Natural killer cell (primary cell): ENCODE measurements around the gene CFAP70. TPM values are rescaled to one million over a fixed set of nuclear protein-coding genes. Genes with fewer than 3 reads are reported as not detected.

Source experiments
- ATAC-seq, 3 donors: fragments of 150-1000 bp in 2 of 3; fragments of 200-7000 bp in 1 of 3; cut with Tn5 transposase; 1 replicate in 1 of 3; 2 replicates in 2 of 3; pipeline ENCODE4 v1.10.0; 2021; ENCODE audit warnings: mild to moderate bottlenecking in 2 of 3, moderate library complexity in 2 of 3
- DNase-seq, 2 donors: peaks; one replicate each; pipeline versions ENCODE4 v3.0.0 to v3.0.0-alpha.2; 2013 to 2021; ENCODE audit warnings: mixed read lengths in 1 of 2
- H3K27ac ChIP-seq: one replicate; pipeline ENCODE4 v1.5.1; 2013; ENCODE audit warnings: mild to moderate bottlenecking, low read length
- H3K27me3 ChIP-seq: one replicate; pipeline ENCODE4 v1.6.1; 2013; ENCODE audit warnings: low read length; ENCODE audit not compliant: control insufficient read depth, insufficient read depth
- H3K36me3 ChIP-seq: one replicate; pipeline ENCODE4 v1.6.1; 2013; ENCODE audit warnings: low read length; ENCODE audit not compliant: control insufficient read depth, insufficient read depth
- H3K4me1 ChIP-seq: one replicate; pipeline ENCODE4 v1.6.1; 2013; ENCODE audit warnings: low read length; ENCODE audit not compliant: control insufficient read depth, insufficient read depth
- H3K4me3 ChIP-seq: one replicate; pipeline ENCODE4 v1.5.1; 2013; ENCODE audit warnings: low read length
- H3K9me3 ChIP-seq: one replicate; pipeline ENCODE4 v1.6.1; 2013; ENCODE audit warnings: low read length; ENCODE audit not compliant: control insufficient read depth, insufficient read depth
- H3K27ac Mint-ChIP-seq, 2 donors: one replicate each; pipeline ENCODE4 v1.8.0; 2022; ENCODE audit warnings: mild to moderate bottlenecking in 2 of 2, mixed read lengths in 2 of 2, moderate library complexity in 1 of 2
- H3K27me3 Mint-ChIP-seq, 2 donors: one replicate each; pipeline ENCODE4 v1.8.0; 2022; ENCODE audit warnings: low read depth in 2 of 2, mixed read lengths in 2 of 2
- H3K36me3 Mint-ChIP-seq: one replicate; pipeline ENCODE4 v1.8.0; 2022; ENCODE audit warnings: mixed read lengths
- H3K4me1 Mint-ChIP-seq, 2 donors: one replicate each; pipeline ENCODE4 v1.8.0; 2022; ENCODE audit warnings: mixed read lengths in 2 of 2
- H3K4me3 Mint-ChIP-seq: one replicate; pipeline ENCODE4 v1.8.0; 2022; ENCODE audit warnings: mild to moderate bottlenecking, moderate library complexity, mixed read lengths
- H3K9me3 Mint-ChIP-seq, 2 donors: one replicate each; pipeline ENCODE4 v1.8.0; 2022; ENCODE audit warnings: mixed read lengths in 2 of 2
- CTCF ChIP-seq: fragments of 200-600 bp; IDR thresholded peaks from one replicate; pipeline ENCODE4 v1.8.0; 2022; ENCODE audit warnings: antibody characterized with exemption
- WGBS: methylation state at CpG from one replicate; pipeline ENCODE4 v1.1.7; 2013; ENCODE audit warnings: missing lambda C conversion rate; ENCODE audit not compliant: insufficient coverage; 5-methylcytosine and 5-hydroxymethylcytosine counted together
- intact Hi-C: fragments of 100-400 bp; cut with micrococcal nuclease; formaldehyde crosslinking; loops from one replicate; pipeline ENCODE4 v1.14.2; 2022
- total RNA-seq, 4 donors: library from RNA; stranded (reverse); fragments of 120-200 nt in 1 of 4; gene quantifications; one replicate each; pipeline versions ENCODE4 v1.2.3 to v1.2.4, GENCODE V29; 2013 to 2022

The CFAP70 gene
- total RNA-seq, 3 donors from 2014 or later (not counting 1 experiment from before 2014, with no cell fraction given): 0.28 to 2.9 (median 0.95) TPM

- Histone ChIP-seq H3K27ac (no peak overlapping the region), H3K36me3 (peaks cover 21% of the 10 kb centered on the region), H3K27me3 (no peaks in the 10 kb centered on the region), H3K4me1 (no peaks in the 10 kb centered on the region), H3K9me3 (no peaks in the 10 kb centered on the region), H3K4me3 (no peak overlapping the region)
- H3K36me3 Mint-ChIP-seq: peaks cover 6% of the 10 kb centered on the region
- TF ChIP-seq CTCF: no peak
- ATAC-seq (no peak), DNase-seq (no peak)
- H3K4me1 Mint-ChIP-seq: no peaks in the 10 kb centered on the region
- WGBS: 95% methylated on average over 6 of the region's 8 CpGs
- no peaks in the 10 kb centered on the region for H3K27me3 Mint-ChIP-seq
- intact Hi-C loops: no loop called here
- H3K27ac Mint-ChIP-seq: no peak overlapping the region
- H3K9me3 Mint-ChIP-seq: no peaks in the 10 kb centered on the region
- no peak overlapping the region for H3K4me3 Mint-ChIP-seq
Measured at GRCh38 chr10:73232887-73233286, 125.8 kb downstream of the CFAP70 start.

GRCh38 chr10:73229567-73229966, 129.1 kb downstream of the CFAP70 start:
- ATAC-seq: no peak

DNA sequence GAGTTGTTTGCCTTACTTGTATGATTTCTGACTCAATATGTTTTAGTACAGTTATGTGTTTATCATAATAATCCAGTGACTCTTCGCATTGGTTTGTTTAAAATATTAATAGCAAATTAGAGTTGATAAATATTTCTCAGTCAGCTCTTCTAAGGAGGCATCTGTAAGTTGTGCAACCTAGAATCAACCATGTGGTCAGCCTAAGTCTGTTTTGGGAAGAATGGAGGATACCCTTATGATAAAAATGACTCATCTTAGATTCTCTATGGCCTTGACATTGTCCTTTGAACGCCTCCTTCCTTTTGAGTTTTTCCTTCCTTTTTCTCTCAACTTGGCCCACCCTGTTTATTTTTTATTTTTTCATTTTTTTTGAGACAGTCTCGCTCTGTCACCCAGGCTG, 130.4 kb downstream of the CFAP70 start:
- ATAC-seq: no peak
- Mint-ChIP-seq H3K9me3 (no peaks in the 10 kb centered on the region), H3K27me3 (no peaks in the 10 kb centered on the region), H3K36me3 (peaks cover 6% of the 10 kb centered on the region), H3K4me3 (no peak overlapping the region), H3K27ac (no peak overlapping the region), H3K4me1 (no peaks in the 10 kb centered on the region)
- H3K36me3 ChIP-seq: peaks cover 10% of the 10 kb centered on the region
- 98% methylated on average over 3 of the region's 3 CpGs for WGBS
- no peaks in the 10 kb centered on the region for H3K9me3 ChIP-seq
- no peaks in the 10 kb centered on the region for H3K27me3 ChIP-seq
- TF ChIP-seq CTCF: no peak
- H3K27ac ChIP-seq: no peak overlapping the region
- H3K4me3 ChIP-seq: no peak overlapping the region
- intact Hi-C loops: no loop called here
- no peaks in the 10 kb centered on the region for H3K4me1 ChIP-seq
- no peak for DNase-seq

More at GRCh38 chr10:73229567-73229966, 129.1 kb downstream of the CFAP70 start:
- Histone ChIP-seq H3K4me3 (no peak overlapping the region), H3K4me1 (no peaks in the 10 kb centered on the region), H3K27me3 (no peaks in the 10 kb centered on the region), H3K36me3 (peaks cover 12% of the 10 kb centered on the region), H3K27ac (no peak overlapping the region), H3K9me3 (no peaks in the 10 kb centered on the region)
- Mint-ChIP-seq H3K36me3 (peaks cover 6% of the 10 kb centered on the region), H3K27me3 (no peaks in the 10 kb centered on the region), H3K4me1 (no peaks in the 10 kb centered on the region), H3K4me3 (no peak overlapping the region), H3K27ac (no peak overlapping the region), H3K9me3 (no peaks in the 10 kb centered on the region)
- DNase-seq: no peak
- TF ChIP-seq CTCF: no peak
- 53% methylated on average over 6 of the region's 6 CpGs for WGBS
- intact Hi-C loops: no loop called here

DNA sequence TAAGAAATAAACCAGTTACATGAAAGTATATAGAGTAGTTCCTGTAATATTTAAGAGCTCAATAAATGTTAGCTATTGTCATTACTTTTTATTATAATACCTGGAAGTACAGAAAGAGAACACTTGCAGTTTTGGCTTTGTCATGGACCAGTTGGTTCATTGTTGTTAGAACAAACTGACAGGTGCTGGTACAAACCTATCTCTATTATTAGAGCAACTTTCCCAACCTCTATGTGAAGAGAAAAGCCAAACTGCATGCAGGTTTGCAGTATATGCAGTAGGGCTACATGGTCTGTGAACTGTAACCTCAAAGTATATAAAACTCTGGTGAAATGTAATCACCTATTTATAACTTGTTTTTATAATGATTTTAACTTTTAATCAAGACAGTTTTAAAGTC, 132.0 kb downstream of the CFAP70 start:
- intact Hi-C loops: no loop called here
- H3K36me3 Mint-ChIP-seq: peaks cover 5% of the 10 kb centered on the region
- no peaks in the 10 kb centered on the region for H3K9me3 Mint-ChIP-seq
- no peaks in the 10 kb centered on the region for H3K27me3 ChIP-seq
- no peak overlapping the region for H3K4me3 Mint-ChIP-seq
- H3K36me3 ChIP-seq: peaks cover 6% of the 10 kb centered on the region
- no peak for ATAC-seq
- no peaks in the 10 kb centered on the region for H3K9me3 ChIP-seq
- no peak overlapping the region for H3K4me3 ChIP-seq
- no peak for DNase-seq
- H3K27ac Mint-ChIP-seq: no peak overlapping the region
- H3K4me1 Mint-ChIP-seq: no peaks in the 10 kb centered on the region
- no peaks in the 10 kb centered on the region for H3K27me3 Mint-ChIP-seq
- no peaks in the 10 kb centered on the region for H3K4me1 ChIP-seq
- no peak for TF ChIP-seq CTCF
- H3K27ac ChIP-seq: no peak overlapping the region
